ENCODE data around the gene CYP27B1. TPM values are rescaled to one million over a fixed set of nuclear protein-coding genes. Genes with fewer than 3 reads are reported as not detected.
A peak's percentile ranks its signal among the peaks of the same experiment; 100 is the strongest.

Gene CYP27B1
- total RNA-seq, 4 donors from 2014 or later = not detected

DNA sequence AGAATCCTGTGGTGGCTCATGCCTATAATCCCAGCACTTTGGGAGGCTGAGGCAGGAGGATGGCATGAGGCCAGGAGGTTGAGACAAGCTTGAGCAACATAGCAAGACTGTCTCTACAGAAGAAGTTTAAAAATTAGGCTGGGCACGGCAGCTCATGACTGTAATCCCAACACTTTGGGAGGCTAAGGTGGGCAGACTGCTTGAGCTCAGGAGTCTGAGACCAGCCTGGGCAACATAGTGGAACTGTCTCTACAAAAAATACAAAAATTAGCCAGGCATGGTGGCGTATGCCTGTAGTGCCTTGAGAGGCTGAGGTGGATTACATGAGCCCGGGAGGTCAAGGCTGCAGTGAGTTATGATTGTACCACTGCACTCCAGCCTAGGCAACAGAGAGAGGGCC, 998 bp upstream of the CYP27B1 start:
- no peak for TF ChIP-seq CTCF (IDR thresholded peaks at IDR 0.05 in 4 of 5, conservative IDR thresholded peaks at IDR 0.05 in 1 of 5)
- TF ChIP-seq POLR2A (IDR thresholded peaks at IDR 0.05) = no peak
- H3K4me1 ChIP-seq = peaks cover 24 to 33% of the 10 kb centered on the region in 2 donors

DNA sequence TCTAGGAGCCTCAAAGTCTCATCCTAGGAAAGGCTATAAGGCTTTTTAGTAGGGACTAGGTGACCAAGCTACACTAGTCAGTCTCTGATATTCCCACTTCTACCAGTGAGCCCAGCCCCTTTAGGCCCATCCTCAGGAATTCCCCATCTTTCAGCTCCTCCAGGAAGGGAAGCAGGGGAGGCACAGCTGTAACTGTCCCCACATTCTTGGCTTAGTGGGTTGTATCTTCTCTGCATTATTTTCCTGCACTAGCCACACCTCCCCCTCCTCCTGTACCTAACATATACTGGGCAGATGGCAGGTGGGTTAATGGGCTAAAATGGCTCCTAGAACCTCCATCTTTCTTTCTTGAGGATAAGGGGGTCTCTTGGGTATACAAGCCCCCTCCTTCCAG, 424 bp upstream of the CYP27B1 start:
- DNase-seq = no peak
- ATAC-seq = no peak
- Histone ChIP-seq H3K9me3 (no peaks in the 10 kb centered on the region), H3K27ac (no peak overlapping the region), H3K4me3 (no peak overlapping the region), H3K4me1 (peaks cover 24 to 33% of the 10 kb centered on the region in 2 donors), H3K27me3 (peaks cover 46 to 50% (median 46%) of the 10 kb centered on the region in 3 donors), H3K36me3 (peaks cover 0 to 33% of the 10 kb centered on the region in 2 donors)
- in situ Hi-C loops (cut with MboI; ENCODE audit: low sequenced_read_pairs in 4 of 4) (no loop called here), intact Hi-C loops (cut with DNase I; ENCODE audit: low total_unique reads) (no loop called here)
- TF ChIP-seq CTCF (IDR thresholded peaks at IDR 0.05 in 4 of 5, conservative IDR thresholded peaks at IDR 0.05 in 1 of 5) (no peak), POLR2A (IDR thresholded peaks at IDR 0.05) (no peak)

More for the DNA sequence above, 998 bp upstream of the CYP27B1 start:
- DNase-seq = peak in 1 of 2 donors; percentile 5
- peaks cover 0 to 33% of the 10 kb centered on the region in 2 donors for H3K36me3 ChIP-seq
- intact Hi-C loops (cut with DNase I; ENCODE audit: low total_unique reads) (no loop called here), in situ Hi-C loops (cut with MboI; ENCODE audit: low sequenced_read_pairs in 4 of 4) (no loop called here)
- no peaks in the 10 kb centered on the region for H3K9me3 ChIP-seq
- no peak overlapping the region for H3K4me3 ChIP-seq
- peaks cover 42 to 44% (median 43%) of the 10 kb centered on the region in 3 donors for H3K27me3 ChIP-seq
- no peak overlapping the region for H3K27ac ChIP-seq
- no peak for ATAC-seq

DNA sequence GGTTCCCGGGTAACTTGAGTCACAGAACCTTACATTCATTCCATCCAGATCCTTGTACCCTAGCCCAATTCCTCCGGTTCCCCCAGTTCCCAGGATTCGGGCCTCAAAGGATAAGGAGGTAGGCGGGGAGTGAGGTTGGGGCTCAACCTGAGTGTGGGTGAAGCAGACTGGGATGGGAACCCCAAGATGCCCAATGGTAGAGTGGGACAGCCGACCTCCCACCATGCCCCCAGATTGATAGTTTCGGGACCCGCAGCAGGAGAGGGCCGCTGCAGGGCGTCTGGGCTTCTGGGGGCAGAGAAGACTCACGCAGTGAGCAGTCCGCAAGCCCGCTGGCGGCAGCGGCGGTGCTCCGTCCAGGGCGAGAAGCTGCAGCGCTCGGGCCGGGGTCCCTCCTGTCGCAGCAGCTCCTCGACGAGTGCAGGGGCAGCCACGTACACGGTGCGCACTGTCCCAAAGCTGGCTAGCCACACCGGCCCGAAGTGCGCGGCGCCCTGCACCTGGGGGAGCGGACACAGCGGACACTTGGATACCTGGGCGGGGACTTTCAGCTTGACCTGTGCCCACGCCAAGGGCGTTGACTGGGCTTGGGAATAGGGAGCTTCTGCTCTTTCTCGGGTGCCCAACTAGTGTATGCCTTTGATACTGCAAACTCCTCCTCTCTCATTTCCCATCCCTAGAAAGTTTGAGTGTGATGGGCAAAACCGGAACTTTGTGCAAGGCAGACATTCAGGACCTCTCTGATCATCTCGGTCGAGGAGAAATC, 997 bp downstream of the CYP27B1 start:
- Histone ChIP-seq H3K4me1 (peaks cover 17 to 24% of the 10 kb centered on the region in 2 donors), H3K36me3 (peaks cover 0 to 32% of the 10 kb centered on the region in 2 donors), H3K4me3 (peak overlapping the region; percentile 13 to 52 (median 42)), H3K27ac (no peak overlapping the region), H3K9me3 (no peaks in the 10 kb centered on the region), H3K27me3 (peaks cover 46 to 57% (median 52%) of the 10 kb centered on the region in 3 donors)
- DNase-seq (no peak), ATAC-seq (no peak)
- TF ChIP-seq POLR2A (IDR thresholded peaks at IDR 0.05) (no peak), CTCF (IDR thresholded peaks at IDR 0.05 in 4 of 5, conservative IDR thresholded peaks at IDR 0.05 in 1 of 5) (no peak)
- intact Hi-C loops (cut with DNase I; ENCODE audit: low total_unique reads) = no loop called here
- in situ Hi-C loops (cut with MboI; ENCODE audit: low sequenced_read_pairs in 4 of 4) = no loop called here

DNA sequence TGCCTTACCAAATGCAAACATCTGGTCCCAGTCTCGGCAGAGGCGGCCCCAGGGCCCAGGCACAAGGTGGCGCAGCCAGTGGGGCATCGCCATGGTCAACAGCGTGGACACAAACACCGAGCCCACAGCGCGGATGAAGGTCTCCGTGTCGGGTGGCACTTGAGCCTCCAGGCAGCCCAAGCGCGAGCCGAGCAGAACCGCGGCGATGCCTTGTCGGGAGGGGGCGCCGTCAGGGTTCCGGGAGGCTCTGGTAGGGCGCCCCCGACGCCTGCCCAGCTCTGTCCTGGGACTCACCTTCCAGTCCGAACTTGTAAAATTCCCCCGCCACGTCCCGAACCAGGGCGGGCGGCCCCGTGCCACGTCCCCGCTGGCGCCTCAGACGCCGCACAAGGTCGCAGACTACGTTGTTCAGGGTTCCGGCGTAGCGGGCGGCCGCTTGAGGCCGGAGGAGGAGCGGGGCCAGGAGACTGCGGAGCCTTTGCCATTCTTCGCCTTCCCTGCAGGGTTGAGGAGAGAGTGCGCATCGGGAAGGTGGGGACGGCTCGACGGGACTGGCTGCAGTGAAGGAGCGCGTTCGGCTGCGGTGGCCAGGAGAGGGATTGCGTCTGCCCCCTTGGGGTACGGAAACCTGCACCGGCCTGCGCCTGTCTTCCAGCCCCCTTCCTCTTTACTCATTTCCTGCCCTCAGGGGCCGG, 1.7 kb downstream of the CYP27B1 start:
- ATAC-seq = no peak
- peaks cover 0 to 26% of the 10 kb centered on the region in 2 donors for H3K36me3 ChIP-seq
- no peak for DNase-seq
- peaks cover 46 to 57% (median 52%) of the 10 kb centered on the region in 3 donors for H3K27me3 ChIP-seq
- peak overlapping the region; percentile 26 to 52 (median 42) for H3K4me3 ChIP-seq
- H3K9me3 ChIP-seq = no peaks in the 10 kb centered on the region
- intact Hi-C loops (cut with DNase I; ENCODE audit: low total_unique reads) = no loop called here
- H3K27ac ChIP-seq = no peak overlapping the region
- TF ChIP-seq POLR2A (IDR thresholded peaks at IDR 0.05) = no peak
- peak in 2 of 5 experiments; percentile 8 to 25 for TF ChIP-seq CTCF (IDR thresholded peaks at IDR 0.05 in 4 of 5, conservative IDR thresholded peaks at IDR 0.05 in 1 of 5)
- in situ Hi-C loops (cut with MboI; ENCODE audit: low sequenced_read_pairs in 4 of 4) = no loop called here
- H3K4me1 ChIP-seq = peaks cover 16 to 22% of the 10 kb centered on the region in 2 donors

Measured in gastrocnemius medialis (tissue), 4 donors.